ENCODE results near the gene YDJC.
"Not testable (repeated sequence)": the region's sequence is repeated elsewhere in the genome, so short reads cannot be mapped to it uniquely, and the experiment has no call there.

YDJC gene

GRCh38 chr22:21590809-21591641 is 38.8 kb downstream of the YDJC start:
- no peak for DNase-seq (ENCODE audit: low read depth, low spot score)
- no peak overlapping the region for H3K4me3 ChIP-seq (ENCODE audit: low read length)

- DNase-seq (ENCODE audit: low read depth, low spot score) = no peak
- H3K4me3 ChIP-seq (ENCODE audit: low read length) = no peak overlapping the region
These were observed 40.4 kb downstream of the YDJC start for GRCh38 chr22:21589396-21589795.

GRCh38 chr22:21587803-21588611 is 41.8 kb downstream of the YDJC start:
- DNase-seq (ENCODE audit: low read depth, low spot score) = no peak
- no peak overlapping the region for H3K4me3 ChIP-seq (ENCODE audit: low read length)

DNA sequence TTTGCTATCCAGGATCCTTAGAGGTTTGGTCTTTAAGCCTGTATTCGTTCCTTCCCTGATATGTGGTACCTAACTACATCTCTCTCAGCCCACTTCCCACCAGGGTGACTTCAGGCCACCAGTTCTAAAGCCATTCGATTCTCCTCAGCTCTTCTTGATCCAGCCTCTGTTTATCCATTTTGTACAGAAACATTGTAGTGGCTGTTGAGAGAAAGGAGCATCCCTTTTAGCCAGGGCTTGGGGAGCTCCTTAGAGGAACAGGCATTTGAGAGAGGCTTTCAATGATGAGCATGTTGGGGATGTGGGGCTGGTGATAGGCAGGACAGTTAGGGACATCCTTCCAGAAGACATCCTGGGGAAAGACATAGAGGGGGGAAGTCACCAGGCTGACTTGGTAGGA is 44.4 kb downstream of the YDJC start:
- no peak overlapping the region for H3K4me3 ChIP-seq (ENCODE audit: low read length)
- DNase-seq (ENCODE audit: low read depth, low spot score) = no peak

DNA sequence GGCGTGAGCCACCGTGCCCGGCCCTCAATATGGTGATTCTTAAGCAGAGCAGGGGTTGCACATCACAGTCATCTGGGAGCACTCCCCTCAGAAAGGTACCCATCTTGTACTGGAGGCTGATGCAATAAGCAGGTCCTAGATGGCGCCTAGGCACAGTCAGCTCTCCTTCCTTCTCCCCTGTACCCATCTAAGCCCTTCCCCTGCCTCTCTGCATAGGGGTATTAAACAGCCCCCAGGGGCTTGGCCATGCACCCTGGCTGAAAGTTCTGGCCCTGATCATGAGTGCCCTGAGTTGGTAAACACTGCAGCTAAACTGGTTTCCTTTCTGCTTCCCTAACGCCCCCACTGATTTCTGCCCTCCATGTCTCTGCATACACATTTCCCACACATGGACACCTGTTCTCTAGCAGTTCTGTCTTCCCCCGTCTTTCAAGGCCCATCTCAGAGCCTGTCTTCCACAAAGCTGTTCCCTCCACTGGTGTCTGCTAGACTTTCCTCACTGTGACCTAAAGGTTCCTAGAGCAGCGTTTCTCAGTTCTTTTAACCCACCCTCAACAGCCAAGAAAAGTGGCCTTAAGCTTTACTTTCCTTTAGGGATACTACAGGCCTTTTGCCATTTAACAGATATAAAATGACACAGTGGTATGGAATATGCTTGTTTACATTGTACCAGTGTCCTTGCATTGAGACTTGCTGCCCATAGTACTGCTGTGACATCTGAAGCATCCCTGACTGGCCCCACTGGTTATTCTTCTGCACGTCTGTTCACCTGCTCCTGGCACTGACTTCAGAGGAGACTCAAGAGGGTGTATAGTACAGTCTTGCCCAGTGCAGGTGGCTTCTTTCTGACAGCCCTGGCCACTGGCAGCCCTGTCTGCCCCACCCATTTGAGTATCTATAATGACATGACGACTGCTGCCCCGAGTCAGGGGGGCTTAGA is 46.8 kb downstream of the YDJC start:
- no peak for DNase-seq (ENCODE audit: low read depth, low spot score)
- no peak overlapping the region for H3K4me3 ChIP-seq (ENCODE audit: low read length)

DNA sequence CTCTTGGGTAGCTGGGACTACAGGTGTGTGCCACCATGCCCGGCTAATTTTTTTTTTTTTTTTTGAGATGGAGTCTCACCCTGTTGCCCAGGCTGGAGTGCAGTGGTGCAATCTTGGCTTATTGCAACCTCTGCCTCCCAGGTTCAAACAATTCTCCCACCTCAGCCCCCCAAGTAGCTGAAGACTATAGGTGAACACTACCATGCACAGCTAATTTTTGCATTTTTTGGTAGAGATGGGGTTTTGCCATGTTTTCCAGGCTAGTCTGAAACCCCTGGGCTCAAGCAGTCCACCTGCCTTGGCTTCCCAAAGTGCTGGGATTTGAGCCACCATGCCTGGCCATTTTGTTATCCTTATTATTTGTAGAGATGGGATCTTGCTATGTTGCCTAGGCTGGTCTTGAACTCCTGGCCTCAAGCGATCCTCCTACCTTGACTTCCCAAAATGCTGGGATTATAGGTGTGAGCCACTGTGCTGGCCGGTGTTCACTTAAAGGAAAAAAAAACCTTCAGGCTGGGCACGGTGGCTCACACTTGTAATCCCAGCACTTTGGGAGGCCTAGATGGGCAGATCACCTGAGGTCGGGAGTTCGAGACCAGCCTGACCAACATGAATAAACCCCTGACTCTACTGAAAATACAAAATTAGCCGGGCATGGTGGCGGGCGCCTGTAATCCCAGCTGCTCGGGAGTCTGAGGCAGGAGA is 48.7 kb downstream of the YDJC start:
- not testable (repeated sequence) for H3K4me3 ChIP-seq (ENCODE audit: low read length); DNase-seq (ENCODE audit: low read depth, low spot score)

- not testable (repeated sequence) for DNase-seq (ENCODE audit: low read depth, low spot score)
These were observed 49.2 kb downstream of the YDJC start for GRCh38 chr22:21580623-21581007.

DNA sequence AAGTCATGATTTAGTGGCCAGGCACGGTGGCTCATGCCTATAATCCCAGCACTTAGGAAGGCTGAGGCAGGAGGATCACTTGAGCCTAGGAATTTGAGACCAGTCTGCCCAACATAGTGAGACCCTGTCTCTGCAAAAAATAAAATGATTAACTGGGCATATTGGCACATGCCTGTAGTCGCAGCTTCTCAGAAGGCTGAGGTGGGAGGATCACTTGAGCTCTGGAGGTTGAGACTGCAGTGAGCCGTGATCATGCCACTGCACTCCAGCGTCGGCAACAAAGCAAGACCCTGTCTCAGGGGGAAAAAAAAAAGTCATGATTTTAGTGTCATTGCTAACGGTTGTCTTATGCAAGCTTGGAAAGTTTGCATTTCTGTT is 50.4 kb downstream of the YDJC start:
- DNase-seq (ENCODE audit: low read depth, low spot score) = no peak

More at GRCh38 chr22:21580623-21581007, 49.2 kb downstream of the YDJC start:
- H3K4me3 ChIP-seq (ENCODE audit: low read length) = not testable (repeated sequence)

More for the DNA sequence above, 50.4 kb downstream of the YDJC start:
- no peak overlapping the region for H3K4me3 ChIP-seq (ENCODE audit: low read length)

Data from Jurkat, Clone E6-1 (cell line).